ENCODE results near the gene CDH22. TPM values are rescaled to one million over a fixed set of nuclear protein-coding genes. Genes with fewer than 3 reads are reported as not detected.

Gene CDH22
- total and polyA plus RNA-seq, 7 donors: 0.11 to 1.4 (median 0.53) TPM

DNA sequence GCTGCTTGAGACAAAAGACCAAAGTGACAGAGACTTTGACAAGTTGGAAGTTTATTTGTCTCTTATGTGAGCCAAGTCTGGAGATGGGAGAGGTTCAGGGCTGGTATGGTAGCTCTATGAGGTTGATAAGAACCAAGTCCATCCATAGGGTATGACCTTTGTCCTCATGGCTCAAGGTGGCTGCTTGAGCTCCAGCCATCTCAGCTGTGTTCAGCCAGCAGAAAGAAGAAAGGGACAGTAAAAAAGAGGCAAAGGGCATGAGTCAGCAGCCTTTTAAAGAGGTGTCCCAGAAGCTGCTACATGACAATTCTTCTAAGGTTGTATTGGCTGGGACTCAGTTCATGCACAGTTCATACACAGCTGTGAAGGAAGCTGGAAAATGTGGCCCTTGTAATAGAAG is 141.2 kb downstream of the CDH22 start:
- Histone ChIP-seq H3K4me1 (no peaks in the 10 kb centered on the region), H3K27ac (no peak overlapping the region), H3K4me3 (no peak overlapping the region), H3K27me3 (ENCODE audit: insufficient read depth in 3 of 3, low read length in 2 of 3) (peaks cover 0 to 38% (median 3%) of the 10 kb centered on the region in 3 donors), H3K9me3 (no peaks in the 10 kb centered on the region), H3K36me3 (ENCODE audit: insufficient read depth in 1 of 2, low read depth in 1 of 2) (no peaks in the 10 kb centered on the region)
- no peak for ATAC-seq
- no peak for DNase-seq
- TF ChIP-seq, protein P1, sequence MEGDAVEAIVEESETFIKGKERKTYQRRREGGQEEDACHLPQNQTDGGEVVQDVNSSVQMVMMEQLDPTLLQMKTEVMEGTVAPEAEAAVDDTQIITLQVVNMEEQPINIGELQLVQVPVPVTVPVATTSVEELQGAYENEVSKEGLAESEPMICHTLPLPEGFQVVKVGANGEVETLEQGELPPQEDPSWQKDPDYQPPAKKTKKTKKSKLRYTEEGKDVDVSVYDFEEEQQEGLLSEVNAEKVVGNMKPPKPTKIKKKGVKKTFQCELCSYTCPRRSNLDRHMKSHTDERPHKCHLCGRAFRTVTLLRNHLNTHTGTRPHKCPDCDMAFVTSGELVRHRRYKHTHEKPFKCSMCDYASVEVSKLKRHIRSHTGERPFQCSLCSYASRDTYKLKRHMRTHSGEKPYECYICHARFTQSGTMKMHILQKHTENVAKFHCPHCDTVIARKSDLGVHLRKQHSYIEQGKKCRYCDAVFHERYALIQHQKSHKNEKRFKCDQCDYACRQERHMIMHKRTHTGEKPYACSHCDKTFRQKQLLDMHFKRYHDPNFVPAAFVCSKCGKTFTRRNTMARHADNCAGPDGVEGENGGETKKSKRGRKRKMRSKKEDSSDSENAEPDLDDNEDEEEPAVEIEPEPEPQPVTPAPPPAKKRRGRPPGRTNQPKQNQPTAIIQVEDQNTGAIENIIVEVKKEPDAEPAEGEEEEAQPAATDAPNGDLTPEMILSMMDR (IDR thresholded peaks at IDR 0.05): no peak
- intact Hi-C loops (cut with DNase I): no loop called here

DNA sequence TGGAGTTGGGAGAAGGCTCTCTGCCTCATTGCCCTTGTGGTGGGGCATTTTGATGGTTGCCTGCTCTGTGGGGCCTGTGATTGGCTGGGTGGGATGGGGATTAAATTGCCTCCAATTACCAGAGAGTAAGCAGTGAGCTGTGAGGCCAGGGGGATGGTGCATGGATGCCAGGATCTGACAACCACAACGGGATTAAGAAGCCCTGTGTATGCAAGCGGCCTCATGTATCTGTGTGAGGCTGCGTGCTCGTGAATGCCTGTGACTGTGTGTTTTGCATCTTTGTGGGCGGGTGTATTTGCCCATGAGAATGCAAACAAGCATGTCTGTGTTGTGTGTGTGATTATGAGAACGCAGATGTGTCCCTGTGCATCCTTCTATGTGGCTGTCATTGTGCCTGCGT is 144.0 kb downstream of the CDH22 start:
- ATAC-seq (no peak), DNase-seq (no peak)
- H3K9me3 ChIP-seq: no peaks in the 10 kb centered on the region
- TF ChIP-seq, protein P1 (IDR thresholded peaks at IDR 0.05): no peak
- no peaks in the 10 kb centered on the region for H3K4me1 ChIP-seq
- H3K4me3 ChIP-seq: no peak overlapping the region
- no peak overlapping the region for H3K27ac ChIP-seq
- WGBS, 3 donors: 56 to 62% (median 60%) methylated on average over 7 of the region's 7 CpGs
- H3K36me3 ChIP-seq (ENCODE audit: insufficient read depth in 1 of 2, low read depth in 1 of 2): no peaks in the 10 kb centered on the region
- intact Hi-C loops (cut with DNase I): no loop called here
- peaks cover 0 to 37% (median 2%) of the 10 kb centered on the region in 3 donors for H3K27me3 ChIP-seq (ENCODE audit: insufficient read depth in 3 of 3, low read length in 2 of 3)

DNA sequence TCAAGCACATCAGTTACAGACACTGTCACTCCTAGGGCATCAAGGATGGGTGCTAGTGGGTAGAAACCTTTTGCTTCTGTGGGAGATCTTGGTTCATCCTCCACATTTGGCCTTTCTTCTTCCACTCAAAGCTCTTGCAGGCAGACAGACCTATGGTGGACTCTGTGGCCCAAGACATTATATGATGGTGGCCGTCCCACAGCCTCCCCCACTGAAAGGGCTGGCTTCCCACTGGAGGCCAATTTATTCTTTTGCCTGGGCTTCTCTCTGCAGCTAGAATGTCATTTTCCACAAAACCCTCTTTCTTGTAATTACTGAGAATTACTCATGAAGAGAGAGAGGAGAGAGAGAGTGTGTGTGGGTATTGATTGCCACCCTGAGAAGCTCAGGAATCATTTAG is 146.4 kb downstream of the CDH22 start:
- H3K4me1 ChIP-seq: no peaks in the 10 kb centered on the region
- H3K27me3 ChIP-seq (ENCODE audit: insufficient read depth in 3 of 3, low read length in 2 of 3): peaks cover 0 to 22% (median 2%) of the 10 kb centered on the region in 3 donors
- H3K4me3 ChIP-seq: no peak overlapping the region
- DNase-seq (no peak), ATAC-seq (no peak)
- intact Hi-C loops (cut with DNase I): no loop called here
- no peak overlapping the region for H3K27ac ChIP-seq
- H3K36me3 ChIP-seq (ENCODE audit: insufficient read depth in 1 of 2, low read depth in 1 of 2): no peaks in the 10 kb centered on the region
- 78 to 93% (median 82%) methylated on average over 1 of the region's 1 CpG for WGBS, 3 donors
- H3K9me3 ChIP-seq: no peaks in the 10 kb centered on the region
- TF ChIP-seq, protein P1 (IDR thresholded peaks at IDR 0.05): no peak

DNA sequence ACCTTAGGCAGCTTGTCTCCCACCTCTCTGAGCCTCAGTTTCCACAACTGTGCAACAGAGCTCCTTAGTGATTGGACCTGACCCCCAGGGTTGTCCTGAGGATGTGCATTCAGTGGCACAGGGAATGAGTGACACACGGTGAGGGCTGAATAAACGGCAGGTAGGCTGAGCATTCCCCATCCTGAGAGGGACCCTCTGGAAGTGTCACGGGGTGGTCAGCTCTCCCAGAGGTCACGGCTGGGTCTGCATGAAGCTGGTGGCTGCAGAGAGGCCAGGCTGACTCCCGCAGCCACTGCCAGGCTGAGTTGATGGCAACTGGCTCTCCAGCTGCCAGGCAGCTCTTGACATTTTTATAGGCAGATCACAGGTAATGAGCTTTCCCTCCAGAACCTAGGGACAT is 147.6 kb downstream of the CDH22 start:
- ATAC-seq (no peak), DNase-seq (no peak)
- Histone ChIP-seq H3K9me3 (no peaks in the 10 kb centered on the region), H3K27ac (no peak overlapping the region), H3K4me1 (no peaks in the 10 kb centered on the region), H3K4me3 (no peak overlapping the region), H3K36me3 (ENCODE audit: insufficient read depth in 1 of 2, low read depth in 1 of 2) (no peaks in the 10 kb centered on the region), H3K27me3 (ENCODE audit: insufficient read depth in 3 of 3, low read length in 2 of 3) (peaks cover 0 to 15% (median 2%) of the 10 kb centered on the region in 3 donors)
- TF ChIP-seq, protein P1 (IDR thresholded peaks at IDR 0.05): no peak
- 53 to 62% (median 59%) methylated on average over 5 of the region's 5 CpGs for WGBS, 3 donors
- intact Hi-C loops (cut with DNase I): no loop called here

Data from psoas muscle (tissue), 8 donors.